ENCODE data around the gene POP4.

DNA sequence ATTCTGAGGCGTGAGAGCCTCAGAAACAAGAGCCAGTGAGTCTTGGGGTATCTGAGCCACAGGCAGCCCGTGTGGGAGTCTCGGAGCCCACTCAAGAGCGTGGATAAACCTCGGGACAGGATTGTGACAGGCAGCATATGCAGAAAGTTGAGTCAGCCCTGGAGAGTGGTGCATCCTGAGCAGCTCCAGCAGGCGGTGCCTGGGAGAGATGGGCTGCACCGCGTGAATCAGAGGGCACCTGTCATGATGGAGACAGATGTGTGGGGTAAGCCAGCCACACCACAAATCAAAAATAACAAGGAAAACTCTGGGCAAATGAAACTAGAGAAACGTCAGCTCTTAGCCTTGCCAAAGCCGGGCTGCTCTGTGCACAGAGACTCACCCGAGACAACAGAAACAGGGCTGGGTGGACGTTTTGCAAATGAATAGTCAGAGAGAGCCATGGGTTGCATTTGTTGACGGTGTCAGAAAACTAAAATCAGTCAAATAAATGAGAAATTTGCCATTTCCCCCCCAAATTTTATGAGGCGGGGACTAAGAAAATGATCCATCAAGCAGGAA is 30.0 kb upstream of the POP4 start:
- TF ChIP-seq EZH2 (IDR thresholded peaks at IDR 0.05; ENCODE audit: insufficient read depth, low read length), result no peak
- TF ChIP-seq, protein P1, sequence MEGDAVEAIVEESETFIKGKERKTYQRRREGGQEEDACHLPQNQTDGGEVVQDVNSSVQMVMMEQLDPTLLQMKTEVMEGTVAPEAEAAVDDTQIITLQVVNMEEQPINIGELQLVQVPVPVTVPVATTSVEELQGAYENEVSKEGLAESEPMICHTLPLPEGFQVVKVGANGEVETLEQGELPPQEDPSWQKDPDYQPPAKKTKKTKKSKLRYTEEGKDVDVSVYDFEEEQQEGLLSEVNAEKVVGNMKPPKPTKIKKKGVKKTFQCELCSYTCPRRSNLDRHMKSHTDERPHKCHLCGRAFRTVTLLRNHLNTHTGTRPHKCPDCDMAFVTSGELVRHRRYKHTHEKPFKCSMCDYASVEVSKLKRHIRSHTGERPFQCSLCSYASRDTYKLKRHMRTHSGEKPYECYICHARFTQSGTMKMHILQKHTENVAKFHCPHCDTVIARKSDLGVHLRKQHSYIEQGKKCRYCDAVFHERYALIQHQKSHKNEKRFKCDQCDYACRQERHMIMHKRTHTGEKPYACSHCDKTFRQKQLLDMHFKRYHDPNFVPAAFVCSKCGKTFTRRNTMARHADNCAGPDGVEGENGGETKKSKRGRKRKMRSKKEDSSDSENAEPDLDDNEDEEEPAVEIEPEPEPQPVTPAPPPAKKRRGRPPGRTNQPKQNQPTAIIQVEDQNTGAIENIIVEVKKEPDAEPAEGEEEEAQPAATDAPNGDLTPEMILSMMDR (IDR thresholded peaks at IDR 0.05; ENCODE audit: insufficient read depth, low read depth, low read length), result no peak
